ENCODE measurements around the gene ZMYM5.
"Not testable (repeated sequence)": the region's sequence is repeated elsewhere in the genome, so short reads cannot be mapped to it uniquely, and the experiment has no call there.

Gene ZMYM5

DNA sequence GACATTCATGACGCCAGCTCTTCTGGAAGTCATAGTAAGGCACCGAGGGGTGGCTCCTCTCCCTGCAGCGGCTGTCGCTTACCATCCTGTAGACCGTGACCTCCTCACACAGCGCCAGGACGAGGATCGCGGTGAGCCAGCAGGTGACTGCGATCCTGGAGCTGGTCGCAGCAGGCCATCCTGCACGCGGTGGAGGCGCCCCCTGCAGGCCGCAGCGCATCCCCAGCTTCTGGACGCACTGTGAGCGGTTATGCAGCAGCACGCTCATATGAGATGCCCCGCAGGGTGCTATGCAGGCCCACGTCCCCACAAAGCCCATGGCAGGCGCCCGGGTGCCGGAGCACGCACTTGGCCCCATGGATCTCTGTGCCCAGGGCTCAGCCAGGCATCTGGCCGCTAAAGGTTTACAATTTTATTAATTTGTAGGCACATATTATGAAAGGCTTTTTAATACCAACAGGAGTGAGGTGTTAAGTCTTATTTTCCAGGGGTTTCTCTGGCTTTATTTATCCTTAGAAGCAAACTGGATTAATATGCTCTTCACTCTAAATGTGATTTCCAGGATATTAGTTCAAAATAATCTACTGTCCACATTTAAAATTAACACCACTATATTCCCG lies 45.1 kb downstream of the ZMYM5 start:
- DNase-seq = peak in 1 of 3 experiments; percentile 0

DNA sequence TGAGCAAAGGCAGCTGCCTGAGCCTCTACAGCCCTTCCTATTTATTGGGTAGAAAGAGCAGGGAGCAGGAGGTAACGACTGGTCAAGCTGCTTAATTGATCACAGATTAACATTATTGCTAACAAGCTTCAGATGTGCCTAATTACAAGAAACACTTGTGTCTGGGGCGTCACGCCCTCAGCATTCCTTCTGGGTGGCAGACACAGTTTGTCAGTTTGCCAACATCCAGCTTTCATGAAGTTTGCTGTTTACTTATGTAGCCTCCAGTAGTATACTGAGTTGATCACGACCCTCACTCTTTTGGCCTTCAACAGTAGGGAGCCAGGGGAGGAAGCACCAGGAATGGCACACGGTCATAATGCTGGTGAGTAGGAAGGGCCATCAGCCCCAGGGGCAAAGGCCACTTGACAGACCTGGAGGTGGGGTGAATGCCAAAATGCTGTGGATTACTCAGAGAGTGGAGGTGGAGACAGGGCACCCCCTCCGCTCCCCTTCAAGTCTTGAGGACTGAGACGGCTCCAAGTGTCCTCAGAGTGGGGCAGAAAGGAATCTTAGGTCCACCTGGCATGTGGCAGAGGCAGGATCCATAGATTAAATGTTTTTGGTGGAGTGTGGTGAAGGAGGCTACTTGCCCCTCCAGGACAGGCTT lies 45.8 kb downstream of the ZMYM5 start:
- DNase-seq = no peak

DNA sequence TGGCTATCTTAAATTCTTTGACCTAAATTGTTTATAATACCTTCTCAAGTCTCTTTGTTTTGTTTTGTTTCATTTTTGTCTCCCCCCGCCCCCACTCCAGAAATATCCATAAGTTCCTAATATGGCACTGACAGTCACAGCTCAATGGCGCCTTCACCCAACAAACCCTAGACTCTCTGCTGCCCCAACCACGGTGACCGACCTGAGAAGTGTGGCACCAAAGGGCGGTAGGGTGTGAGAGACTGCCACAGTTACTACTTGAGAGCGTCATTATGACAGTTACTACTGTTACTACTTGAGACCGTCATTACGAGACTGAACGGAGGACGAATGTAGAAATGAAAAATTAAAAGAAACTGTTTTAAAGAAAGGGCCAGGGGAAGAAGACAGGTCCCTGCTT lies 46.3 kb downstream of the ZMYM5 start:
- no peak for DNase-seq

DNA sequence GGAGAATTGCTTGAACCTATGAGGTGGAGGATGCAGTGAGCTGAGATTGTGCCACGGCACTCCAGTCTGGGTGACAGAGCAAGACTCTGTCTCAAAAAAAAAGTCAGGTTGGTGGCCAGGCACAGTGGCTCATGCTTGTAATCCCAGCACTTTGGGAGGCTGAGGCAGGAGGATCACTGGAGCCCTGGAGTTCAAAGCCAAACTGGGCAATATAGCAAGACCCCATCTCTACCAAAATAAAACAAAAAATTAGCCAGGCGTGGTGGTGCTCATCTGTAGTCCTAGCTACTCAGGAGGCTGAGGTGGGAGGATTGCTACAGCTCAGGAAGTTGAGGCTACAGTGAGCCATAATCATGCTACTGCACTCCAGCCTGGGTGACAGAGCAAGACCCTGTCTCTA lies 47.6 kb downstream of the ZMYM5 start:
- not testable (repeated sequence) for DNase-seq

DNA sequence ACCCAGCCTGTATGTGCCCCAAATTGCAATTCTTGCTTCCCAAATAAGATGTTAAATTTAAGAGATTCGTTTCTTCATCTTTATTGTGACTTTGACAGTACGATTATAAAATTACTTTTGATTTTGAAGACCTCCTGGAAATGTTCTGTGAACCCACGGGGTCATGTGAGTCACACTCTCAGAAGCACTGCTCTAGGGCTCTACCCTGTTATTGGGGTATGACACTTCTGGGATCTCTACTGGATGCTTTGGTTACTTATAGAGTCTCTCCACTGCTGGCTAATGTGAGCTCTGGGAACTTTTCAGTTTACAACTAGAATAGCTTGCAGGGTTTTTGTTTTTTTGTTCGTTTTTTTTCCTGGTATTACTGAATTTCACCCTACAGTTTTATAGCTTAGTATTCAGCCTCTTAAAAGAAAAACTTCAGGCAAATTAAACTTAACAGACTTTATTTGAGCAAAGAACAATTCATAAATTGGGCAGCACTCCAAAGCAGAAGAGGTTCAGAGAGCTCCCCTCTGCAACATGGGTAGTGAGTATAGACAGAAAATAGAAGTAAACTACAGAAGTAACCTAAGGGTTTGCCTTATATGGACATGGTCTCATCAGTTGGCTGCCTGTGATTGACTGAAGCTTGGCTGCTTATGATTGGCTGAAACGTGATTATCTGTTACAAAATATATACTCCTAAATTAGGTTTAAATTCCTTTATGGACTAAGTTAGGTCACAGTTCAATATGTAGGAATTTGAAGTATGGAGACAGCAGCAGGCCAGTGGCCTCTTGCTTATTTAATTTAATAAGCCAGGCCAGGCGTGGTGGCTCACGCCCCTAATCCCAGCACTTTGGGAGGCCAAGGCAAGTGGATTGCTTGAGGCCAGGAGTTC lies 52.2 kb downstream of the ZMYM5 start:
- DNase-seq = no peak

DNA sequence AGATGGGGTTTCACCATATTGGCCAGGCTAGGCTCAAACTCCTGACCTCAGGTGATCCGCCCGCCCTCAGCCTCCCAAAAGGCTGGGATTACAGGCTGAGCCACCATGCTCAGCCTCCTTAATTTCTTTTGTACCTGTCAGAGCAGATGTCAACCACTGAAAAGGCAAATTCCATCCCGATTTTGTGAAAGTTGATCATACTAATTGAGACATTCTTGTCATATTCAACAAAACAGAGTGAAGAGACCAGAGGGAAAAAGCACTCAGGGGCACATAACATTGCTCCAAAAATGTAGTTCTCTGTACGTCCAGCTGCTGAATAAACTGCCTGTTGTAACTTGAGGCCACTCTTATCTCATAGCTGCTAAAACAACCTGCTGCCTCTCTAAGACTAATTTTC lies 53.3 kb downstream of the ZMYM5 start:
- no peak for DNase-seq

DNA sequence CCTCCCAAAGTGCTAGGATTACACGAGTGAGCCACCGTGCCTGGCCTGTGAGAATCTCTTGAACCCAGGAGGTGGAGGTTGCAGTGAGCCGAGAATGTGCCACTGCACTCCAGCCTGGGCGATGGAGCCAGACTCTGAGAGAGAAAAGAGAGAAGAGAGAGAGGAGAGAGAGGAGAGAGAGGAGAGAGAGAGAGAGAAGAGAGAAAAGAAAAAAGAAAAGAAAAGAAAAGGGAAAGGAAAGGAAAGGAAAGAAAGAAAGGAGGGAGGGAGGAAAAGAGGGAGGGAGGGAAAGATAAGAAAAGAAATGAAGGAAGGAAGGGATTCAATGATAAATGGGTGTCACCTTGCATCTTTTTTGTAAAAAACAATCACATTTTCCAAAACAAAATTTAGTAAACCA lies 57.7 kb downstream of the ZMYM5 start:
- DNase-seq = no peak

DNA sequence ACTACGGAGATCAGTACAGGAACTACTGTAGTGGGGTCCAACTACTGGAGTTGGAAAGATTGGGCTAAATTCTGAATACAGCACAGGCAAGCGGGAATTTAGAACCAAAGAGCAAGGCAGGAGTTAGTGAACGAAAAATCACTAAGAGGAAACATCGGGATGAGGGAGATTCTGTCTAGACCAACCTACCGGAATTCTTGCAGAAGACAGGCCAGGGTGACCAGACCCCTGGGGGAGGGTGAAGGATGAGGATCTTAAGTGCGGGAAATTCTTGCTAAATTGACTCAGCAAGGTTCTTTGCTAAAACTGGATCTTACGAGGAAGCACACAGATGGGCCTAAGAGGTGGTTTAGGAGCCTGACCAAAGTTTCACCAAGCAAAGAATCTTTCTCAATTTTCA lies 67.5 kb downstream of the ZMYM5 start:
- no peak for DNase-seq

DNA sequence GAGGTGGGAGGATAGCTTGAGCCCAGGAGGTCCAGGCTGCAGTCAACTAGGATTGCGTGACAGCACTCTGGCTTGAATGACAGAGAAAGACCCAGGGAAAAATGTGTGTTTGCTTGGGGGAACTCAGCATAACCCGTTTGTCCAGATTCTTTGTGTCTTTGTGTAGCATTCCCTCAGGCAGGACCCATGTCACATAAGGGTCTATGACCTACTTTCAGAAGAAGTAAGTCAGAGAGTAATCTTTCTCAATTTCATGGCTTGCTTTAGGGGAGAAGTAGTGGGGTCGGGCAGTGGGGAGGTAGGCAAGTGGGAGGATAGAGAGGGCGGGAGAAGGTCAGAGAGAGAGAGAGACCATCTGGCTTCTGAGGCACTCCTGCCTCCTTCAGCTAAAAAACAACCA lies 68.8 kb downstream of the ZMYM5 start:
- DNase-seq = no peak

DNA sequence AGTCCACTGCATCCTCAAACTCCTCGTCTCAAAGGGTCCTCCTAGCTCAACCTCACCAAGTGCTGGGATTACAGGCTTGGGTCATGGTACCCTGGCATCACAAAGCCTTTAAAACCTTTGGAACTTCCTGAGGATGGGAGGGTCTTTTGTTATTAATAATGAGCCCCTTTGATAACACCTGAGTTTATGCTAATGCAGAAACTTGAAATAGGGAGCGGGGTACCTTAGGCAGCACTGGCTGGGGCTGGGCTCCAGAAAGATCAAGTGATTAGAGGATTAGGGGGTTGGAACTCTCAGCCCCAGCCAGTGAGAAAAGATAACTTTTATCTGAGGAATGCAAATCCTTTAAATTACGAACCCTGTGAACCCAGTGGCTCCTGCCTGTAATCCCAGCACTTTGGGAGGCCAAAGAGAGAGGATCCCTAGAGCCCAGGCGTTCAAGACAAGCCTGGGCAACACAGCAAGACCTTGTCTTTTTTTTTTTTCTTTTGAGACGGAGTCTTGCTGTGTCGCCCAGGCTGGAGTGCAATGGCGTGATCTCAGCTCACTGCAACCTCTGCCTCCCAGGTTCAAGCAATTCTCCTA lies 71.4 kb downstream of the ZMYM5 start:
- no peak for DNase-seq

DNA sequence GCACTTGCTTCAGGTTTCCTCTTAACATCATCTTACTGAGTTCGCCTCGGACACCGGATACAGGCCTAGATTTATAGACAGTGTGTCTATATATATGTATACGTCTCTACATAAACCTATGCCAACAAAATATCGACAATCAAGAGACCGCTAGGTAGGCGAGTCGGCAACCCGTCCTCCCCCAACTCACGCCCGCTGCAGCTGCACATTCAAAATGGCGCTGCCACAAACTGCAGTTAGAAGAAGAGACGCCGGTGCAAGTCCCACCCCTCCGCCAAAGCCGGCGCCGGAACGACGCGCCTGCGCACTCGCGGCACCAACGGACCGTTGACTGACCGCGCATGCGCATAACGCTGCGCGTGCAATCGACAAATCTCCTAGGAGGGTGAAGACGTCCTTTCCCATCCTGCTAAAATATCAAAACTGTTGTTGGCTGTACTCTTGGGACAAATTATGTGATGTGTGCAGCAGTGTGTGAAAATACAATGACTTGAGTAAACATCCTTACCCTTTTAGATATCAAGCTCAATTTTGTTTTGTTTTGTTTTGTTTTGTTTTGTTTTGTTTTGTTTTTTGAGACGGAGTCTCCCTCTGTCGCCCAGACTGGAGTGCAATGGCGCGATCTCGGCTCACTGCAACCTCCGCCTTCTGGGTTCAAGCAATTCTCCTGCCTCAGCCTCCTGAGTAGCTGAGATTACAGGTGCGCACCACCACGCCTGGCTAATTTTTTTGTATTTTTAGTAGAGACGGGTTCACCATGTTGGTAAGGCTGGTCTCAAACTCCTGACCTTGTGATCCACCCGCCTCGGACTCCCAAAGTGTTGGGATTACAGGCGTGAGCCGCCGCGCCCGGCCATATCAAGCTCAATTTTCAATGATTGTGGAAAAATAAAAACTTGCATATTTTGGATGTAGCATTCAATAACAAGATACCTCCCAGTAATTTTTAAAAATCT lies 80.4 kb downstream of the ZMYM5 start, which contains the start of gene PSPC1:
TSS of gene PSPC1 (minus strand) at position 219 of the 956 bp plus-strand sequence. CDS start at position 31, 188 bp downstream.
- DNase-seq = peak; percentile 89 to 94 (median 89)

DNA sequence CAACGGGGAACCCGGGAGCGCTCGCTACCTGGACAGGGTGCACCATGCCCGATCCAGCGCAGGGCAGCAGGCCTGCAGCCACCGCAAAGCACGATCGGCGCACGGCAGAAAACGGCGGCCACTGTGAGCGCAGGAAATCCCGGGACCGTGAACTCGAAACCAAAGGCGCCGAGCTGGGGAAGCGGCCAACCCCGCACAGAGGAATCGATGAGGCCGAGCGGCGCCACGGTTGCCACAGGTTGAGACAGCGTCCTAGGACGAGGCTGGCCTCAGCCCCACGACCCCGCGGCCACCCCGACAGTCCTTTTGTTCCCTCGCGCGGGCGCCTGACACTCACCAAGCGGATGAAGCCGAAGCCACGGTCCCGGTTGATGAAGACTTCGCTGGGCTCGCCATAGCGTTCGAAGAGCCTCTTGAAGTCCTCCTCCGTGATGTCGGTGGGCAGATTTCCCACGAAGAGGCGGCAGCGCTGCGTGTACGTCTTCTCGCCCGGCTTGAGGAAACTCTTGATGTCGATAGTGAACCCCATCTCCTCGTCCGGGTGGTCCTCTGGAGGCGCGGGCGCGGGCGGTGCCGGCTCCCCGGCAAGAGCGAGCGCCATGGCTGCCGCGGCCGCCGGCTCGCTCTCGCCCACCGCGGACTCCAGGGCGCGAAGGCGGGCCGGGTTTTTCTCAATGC lies 81.3 kb downstream of the ZMYM5 start:
- peak; percentile 27 to 83 (median 79) for DNase-seq

DNA sequence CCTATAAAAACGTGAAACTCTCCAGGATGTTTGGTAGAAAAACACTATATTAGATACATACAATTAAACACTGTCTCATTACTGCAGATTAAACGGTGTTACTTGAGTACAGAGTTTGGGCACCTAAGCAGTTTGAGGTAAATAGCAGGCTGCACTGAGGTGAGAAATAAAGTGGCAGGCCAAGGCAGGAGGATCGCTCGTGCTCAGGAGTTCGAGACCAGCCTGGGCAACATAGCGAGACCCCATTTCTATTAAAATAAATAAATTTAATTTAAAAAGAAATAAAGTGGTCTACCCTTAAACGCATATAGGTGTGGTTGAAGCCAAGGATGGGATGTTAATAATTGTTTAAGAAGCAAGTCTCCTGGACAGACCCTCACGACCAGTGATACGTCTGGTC lies 81.9 kb downstream of the ZMYM5 start:
- peak in 1 of 3 experiments; percentile 46 for DNase-seq

DNA sequence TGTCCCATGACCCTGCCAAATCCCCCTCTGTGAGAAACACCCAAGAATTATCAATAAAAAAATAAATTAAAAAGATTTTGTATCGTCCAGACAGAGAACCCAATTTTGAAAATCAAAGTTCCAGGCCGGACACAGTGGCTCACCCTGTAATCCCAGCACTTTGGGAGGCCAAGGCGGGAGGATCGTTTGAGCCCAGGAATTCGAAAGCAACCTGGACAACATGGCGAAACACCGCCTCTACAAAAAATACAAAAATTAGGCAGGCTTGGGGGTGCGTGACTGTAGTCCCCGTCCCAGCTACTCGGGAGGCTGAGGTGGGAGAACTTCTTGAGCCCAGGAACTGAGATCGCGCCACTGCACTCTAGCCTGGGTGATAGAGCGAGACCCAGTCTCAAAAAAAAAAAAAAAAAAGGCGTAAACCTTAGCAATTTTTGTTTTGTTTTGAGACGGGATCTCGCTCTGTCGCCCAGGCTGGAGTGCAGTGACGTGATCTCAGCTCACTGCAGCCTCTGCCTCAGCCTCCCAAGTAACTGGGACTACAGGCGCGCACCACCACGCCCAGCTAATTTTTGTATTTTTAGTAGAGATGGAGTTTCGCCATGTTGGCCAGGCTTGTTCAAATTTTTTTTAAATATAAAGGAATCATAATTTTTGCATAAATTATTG lies 82.6 kb downstream of the ZMYM5 start:
- not testable (repeated sequence) for DNase-seq

All from NCI-H1417 (cell line).